SJSA1 (cell line): Measurements from ENCODE around the gene ADAM8. TPM values are rescaled to one million over a fixed set of nuclear protein-coding genes. Genes with fewer than 3 reads are reported as not detected.
A peak's percentile ranks its signal among the peaks of the same experiment; 100 is the strongest.

Experiments used
- DNase-seq, 2 experiments: peaks; one replicate each; pipeline ENCODE4 v3.0.0-alpha.2; 2015 to 2020; ENCODE audit warnings: low spot score in 2 of 2, low read depth in 1 of 2
- H3K27ac ChIP-seq: fragments of 250-450 bp; sonication (Bioruptor Pico); 2 replicates; pipeline ENCODE4 v1.5.1; 2020; ENCODE audit warnings: mild to moderate bottlenecking, moderate library complexity
- H3K27me3 ChIP-seq: fragments of 250-450 bp; sonication (Bioruptor Pico); replicated peaks from 2 replicates; pipeline ENCODE4 v1.5.1; 2020; ENCODE audit warnings: mild to moderate bottlenecking, moderate library complexity
- H3K36me3 ChIP-seq: fragments of 250-450 bp; sonication (Bioruptor Pico); 2 replicates; pipeline ENCODE4 v1.5.1; 2020; ENCODE audit warnings: mild to moderate bottlenecking
- H3K4me1 ChIP-seq: fragments of 250-450 bp; sonication (Bioruptor Pico); replicated peaks from 2 replicates; pipeline ENCODE4 v1.6.1; 2021; ENCODE audit warnings: mild to moderate bottlenecking
- H3K4me3 ChIP-seq: fragments of 250-450 bp; sonication (Bioruptor Pico); 2 replicates; pipeline ENCODE4 v1.5.1; 2020; ENCODE audit warnings: mild to moderate bottlenecking
- H3K9me3 ChIP-seq: fragments of 250-450 bp; sonication (Bioruptor Pico); replicated peaks from 2 replicates; pipeline ENCODE4 v1.5.1; 2020; ENCODE audit warnings: mild to moderate bottlenecking
- total RNA-seq: library from RNA; depleted of rRNA; stranded (reverse); fragments of >200 nt; shearing (Covaris generic); gene quantifications from 2 replicates; pipeline ENCODE4 v1.2.3, GENCODE V29; 2014

Gene ADAM8
- total RNA-seq, 1 experiment from 2014 or later = not detected

DNA sequence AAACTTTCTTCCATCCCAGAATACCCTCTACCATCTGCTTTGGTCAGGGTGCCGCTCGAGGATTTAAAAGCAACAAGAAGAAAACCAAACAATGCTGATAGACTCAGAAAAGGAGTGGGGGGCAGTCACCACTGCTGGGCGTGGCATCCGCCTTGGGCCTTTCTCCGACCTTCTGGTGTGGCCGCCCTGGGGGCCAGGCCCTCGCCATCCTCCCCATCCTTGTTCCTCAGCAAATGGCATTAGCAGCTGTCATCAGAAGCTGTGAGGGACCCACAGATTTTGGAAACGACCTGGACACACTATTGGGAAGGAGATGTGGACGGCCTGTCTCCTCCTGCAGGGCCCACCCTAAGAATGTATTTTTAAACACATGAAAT, 36.1 kb upstream of the ADAM8 start:
- H3K27ac ChIP-seq = no peak overlapping the region
- no peak for DNase-seq
- no peak overlapping the region for H3K4me3 ChIP-seq
- H3K4me1 ChIP-seq = no peaks in the 10 kb centered on the region; the same call in 1 of the 2 replicates
- no peaks in the 10 kb centered on the region for H3K9me3 ChIP-seq
- peaks cover 39% of the 10 kb centered on the region for H3K36me3 ChIP-seq
- no peaks in the 10 kb centered on the region for H3K27me3 ChIP-seq

DNA sequence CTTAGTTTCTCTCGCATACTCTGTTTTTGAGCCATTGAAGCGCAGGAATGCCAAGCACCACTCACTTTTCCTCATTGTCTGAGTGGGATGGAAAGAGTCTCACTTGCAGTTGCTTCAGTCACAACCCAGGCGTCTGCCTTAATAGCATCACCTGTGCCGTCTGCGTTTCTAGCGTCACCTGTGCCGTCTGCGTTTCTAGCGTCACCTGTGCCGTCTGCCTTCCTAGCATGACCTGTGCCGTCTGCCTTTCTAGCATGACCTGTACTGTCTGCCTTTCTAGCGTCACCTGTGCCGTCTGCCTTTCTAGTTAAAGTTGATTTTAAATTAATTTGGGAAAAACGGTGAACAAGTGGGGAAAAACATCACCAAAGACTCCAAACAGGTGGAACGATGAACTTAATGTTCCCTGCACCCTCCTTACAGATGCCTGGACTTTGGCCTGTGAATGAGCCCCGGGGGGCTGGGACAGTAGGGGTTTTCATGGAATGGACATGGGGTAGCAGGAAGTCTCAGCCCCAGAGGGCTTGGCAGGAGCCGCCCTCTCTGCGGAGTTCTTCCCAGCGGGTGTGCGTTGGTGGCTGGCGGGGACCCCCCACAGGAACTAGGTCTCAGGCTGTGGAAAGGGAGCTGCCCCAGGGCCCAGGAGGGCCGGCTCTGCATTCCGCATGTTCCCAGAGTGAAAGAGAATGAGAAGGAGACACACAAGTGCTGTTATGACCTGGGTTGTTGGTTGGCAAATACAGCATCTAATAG, 35.5 kb upstream of the ADAM8 start:
- Histone ChIP-seq H3K36me3 (peaks cover 41% of the 10 kb centered on the region), H3K9me3 (no peaks in the 10 kb centered on the region), H3K27ac (no peak overlapping the region), H3K4me3 (no peak overlapping the region), H3K4me1 (peaks cover 5% of the 10 kb centered on the region), H3K27me3 (no peaks in the 10 kb centered on the region)
- no peak for DNase-seq

DNA sequence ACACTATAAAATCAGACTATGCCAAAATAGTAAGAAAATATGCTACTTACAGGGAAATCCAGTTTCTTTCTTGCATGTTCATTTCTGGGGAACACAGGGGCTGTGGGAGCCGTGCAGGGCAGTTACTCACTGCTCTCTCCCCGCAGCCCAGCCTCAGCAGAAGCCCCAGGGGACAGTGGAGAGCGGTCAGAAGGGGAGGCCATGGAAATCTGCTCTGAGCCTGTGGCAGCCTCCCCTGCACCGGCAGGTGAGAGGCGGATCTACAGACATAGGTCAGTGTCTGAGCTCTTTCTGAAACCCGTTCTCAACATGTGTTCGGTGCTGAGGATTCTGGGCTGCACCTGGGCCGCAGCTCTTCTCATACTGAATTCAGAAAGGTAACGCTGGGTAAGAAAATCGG, 34.9 kb upstream of the ADAM8 start:
- peaks cover 45% of the 10 kb centered on the region for H3K36me3 ChIP-seq
- peaks cover 8% of the 10 kb centered on the region for H3K4me1 ChIP-seq
- H3K4me3 ChIP-seq = no peak overlapping the region
- DNase-seq = no peak
- no peak overlapping the region for H3K27ac ChIP-seq
- H3K27me3 ChIP-seq = no peaks in the 10 kb centered on the region
- H3K9me3 ChIP-seq = no peaks in the 10 kb centered on the region

DNA sequence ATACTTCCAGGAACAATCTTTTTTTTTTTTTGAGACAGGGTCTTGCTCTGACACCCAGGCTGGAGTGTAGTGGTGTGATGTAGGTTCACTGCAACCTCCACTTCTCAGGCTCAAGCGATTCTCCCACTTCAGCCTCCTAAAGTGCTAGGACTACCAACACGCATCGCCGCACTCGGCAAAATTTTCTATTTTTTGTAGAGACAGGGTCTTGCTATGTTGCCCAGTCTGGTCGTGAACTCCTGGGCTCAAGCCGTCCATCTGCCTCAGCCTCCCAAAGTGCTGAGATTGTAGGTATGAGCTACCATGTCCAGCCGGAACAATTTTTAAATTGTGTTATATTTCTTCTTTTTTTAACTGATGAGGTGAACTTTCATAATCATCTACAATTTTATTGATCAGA, 34.1 kb upstream of the ADAM8 start:
- H3K4me1 ChIP-seq = peaks cover 8% of the 10 kb centered on the region
- H3K27ac ChIP-seq = no peak overlapping the region
- no peaks in the 10 kb centered on the region for H3K27me3 ChIP-seq
- H3K36me3 ChIP-seq = peaks cover 45% of the 10 kb centered on the region
- DNase-seq = no peak
- H3K4me3 ChIP-seq = no peak overlapping the region
- no peaks in the 10 kb centered on the region for H3K9me3 ChIP-seq

DNA sequence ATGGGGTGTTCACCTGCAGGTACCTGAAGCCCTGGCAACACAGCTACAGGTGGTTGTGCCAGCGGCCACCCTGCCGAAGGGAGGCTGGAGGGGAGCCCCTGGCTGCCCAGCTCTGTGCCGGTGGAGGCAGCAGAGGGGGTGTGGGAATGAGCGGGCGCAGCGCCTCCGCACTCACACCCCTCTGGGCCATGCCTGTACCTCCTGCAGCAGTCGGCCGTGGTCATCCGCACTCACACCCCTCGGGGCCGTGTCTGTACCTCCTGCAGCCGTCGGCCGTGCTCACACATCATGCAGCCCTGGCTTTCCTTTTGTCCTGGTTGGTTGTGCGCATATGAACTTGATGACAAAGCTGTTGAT, 33.7 kb upstream of the ADAM8 start:
- Histone ChIP-seq H3K4me1 (peaks cover 8% of the 10 kb centered on the region), H3K4me3 (no peak overlapping the region), H3K36me3 (peaks cover 45% of the 10 kb centered on the region), H3K27ac (no peak overlapping the region), H3K9me3 (no peaks in the 10 kb centered on the region), H3K27me3 (no peaks in the 10 kb centered on the region)
- DNase-seq = no peak

DNA sequence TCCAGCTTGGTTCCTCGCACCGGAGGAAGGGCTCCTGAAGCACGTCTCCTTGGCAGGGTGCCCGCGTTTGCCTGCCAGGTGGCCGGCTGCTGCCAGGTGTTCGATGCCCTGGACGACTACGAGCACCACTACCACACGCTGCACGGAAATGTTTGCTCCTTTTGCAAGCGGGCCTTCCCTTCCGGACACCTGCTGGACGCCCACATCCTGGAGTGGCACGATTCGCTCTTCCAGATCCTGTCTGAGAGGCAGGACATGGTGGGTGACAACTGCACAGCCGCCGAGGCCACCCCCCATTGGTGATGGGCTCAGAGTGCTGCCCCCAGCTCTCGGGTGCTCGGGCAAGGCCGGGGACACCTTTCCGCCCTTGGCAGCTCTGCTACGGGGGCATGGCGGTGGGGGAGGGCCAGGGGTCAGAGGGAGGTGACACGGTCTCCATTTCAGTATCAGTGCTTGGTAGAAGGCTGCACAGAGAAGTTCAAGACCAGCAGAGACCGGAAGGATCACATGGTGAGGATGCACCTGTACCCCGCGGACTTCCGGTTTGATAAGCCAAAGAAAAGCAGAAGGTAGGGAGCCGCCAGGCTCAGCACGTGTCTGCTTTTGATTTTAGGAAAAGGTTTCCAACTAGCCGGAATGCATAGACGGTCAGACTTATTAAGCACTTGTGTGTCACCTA, 33.2 kb upstream of the ADAM8 start:
- H3K27ac ChIP-seq = no peak overlapping the region
- peaks cover 8% of the 10 kb centered on the region for H3K4me1 ChIP-seq

DNA sequence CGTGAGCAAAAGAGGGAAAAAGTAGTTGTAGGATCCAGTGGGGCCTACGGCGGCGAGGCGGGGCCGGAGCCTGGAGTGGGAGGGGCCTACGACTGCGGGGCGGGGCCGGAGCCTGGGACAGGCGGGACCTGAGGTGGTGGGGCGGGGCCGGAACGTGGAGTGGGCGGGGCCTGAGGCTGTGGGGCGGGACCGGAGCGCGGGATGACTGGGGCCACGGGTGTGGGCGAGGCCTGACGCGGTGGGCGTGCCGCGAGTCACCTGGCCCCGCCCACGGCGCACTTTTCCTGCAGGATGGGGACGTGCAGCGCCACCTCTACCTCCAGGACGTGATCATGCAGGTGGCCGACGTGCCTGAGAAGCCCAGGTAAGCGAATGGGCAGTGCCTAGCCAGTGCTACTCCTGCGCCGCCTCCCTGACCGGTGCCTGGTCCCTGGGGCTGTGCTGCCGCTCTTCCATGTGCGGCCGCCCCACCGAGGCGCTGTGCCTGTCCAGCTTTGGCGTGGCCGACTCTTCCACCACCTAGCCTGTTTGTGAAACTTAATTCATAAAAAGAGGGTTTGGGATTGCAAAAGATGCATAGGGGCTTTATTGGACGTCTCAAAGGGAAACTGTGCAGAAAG, 32.5 kb upstream of the ADAM8 start:
- Histone ChIP-seq H3K36me3 (peaks cover 45% of the 10 kb centered on the region), H3K4me1 (peaks cover 8% of the 10 kb centered on the region), H3K9me3 (no peaks in the 10 kb centered on the region), H3K4me3 (peak overlapping the region; percentile 98), H3K27me3 (no peaks in the 10 kb centered on the region), H3K27ac (peak overlapping the region; percentile 92)
- peak in 1 of 2 experiments; percentile 92 for DNase-seq

More for the DNA sequence above, 33.2 kb upstream of the ADAM8 start:
- Histone ChIP-seq H3K36me3 (peaks cover 45% of the 10 kb centered on the region), H3K9me3 (no peaks in the 10 kb centered on the region), H3K4me3 (no peak overlapping the region; the same call in 1 of the 2 replicates), H3K27me3 (no peaks in the 10 kb centered on the region)
- DNase-seq = no peak

DNA sequence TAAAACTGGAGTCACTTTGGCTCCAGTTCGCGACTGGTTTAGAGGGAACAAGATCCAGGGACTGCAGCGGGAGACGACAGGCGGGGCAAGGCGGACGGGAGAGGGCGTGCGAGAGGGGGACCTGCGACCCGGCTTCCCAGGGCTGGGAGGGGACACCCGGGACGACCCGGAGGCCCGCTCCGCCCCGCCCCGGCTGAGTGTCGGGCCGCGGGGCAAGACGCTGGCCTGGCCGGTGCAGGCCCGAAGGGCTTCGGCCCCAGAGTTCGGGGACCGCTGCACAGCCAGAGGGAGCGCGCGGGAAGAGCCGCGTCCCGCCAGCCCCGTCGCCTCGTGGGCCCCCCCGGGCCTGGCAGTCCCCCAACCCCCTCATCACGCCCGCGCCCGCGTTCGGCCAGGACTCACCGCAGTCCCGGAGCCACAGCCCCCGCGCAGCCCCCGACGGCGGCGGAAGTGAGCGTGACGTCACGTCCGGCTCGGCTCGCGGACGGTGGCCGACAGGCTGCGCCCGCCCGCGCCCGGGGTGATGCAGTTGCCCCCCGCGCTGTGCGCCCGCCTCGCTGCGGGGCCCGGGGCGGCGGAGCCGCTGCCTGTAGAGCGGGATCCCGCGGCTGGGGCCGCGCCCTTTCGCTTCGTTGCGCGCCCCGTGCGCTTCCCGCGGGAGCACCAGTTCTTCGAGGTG, 31.9 kb upstream of the ADAM8 start, which contains the start of the genes TUBGCP2 and ZNF511:
Gene TUBGCP2, minus strand, starts transcription at position 452 of the 679 bp plus-strand sequence. CDS start 5,931 bp downstream, outside the sequence.
Gene ZNF511, plus strand, starts transcription at position 494 of the 679 bp plus-strand sequence. Its CDS starts 30 bp downstream, at position 524.
- Histone ChIP-seq H3K27me3 (no peaks in the 10 kb centered on the region), H3K27ac (peak within 1 kb of the TSS; percentile 92), H3K9me3 (no peaks in the 10 kb centered on the region), H3K36me3 (peaks cover 50% of the 10 kb centered on the region), H3K4me1 (peaks cover 8% of the 10 kb centered on the region), H3K4me3 (peak within 1 kb of the TSS; percentile 98)
- DNase-seq = peak; percentile 86 to 92

DNA sequence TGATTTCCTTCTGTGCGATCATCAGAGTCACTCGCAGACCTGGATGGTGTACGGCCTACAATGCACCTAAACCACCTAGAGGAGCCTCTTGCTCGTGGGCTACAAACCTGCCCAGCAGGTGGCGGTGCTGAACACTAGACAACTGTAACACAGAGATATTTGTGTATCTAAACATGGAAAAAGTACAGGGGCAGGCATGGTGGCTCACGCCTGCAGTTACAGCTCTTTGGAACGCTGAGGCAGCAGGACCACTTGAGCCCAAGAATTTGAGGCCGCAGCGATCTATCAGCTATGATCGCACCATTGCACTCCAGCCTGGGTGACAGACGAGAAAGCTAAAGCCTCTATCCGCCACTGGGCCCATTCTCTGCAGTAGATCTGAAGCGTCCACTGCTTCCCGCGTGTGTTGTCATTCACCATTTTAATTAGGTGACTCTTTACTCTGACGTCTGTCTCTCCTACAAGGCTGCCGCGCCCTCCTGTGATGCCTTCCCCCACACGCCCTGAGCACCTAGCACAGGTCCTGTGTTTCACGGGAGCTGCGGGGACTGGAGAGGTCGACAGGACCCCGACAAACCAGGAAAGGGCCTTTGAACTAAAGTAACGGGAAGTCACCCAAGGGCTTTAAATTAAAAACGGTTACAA, 31.2 kb upstream of the ADAM8 start:
- Histone ChIP-seq H3K4me3 (peak overlapping the region; percentile 98), H3K27ac (peak overlapping the region; percentile 92), H3K36me3 (peaks cover 51% of the 10 kb centered on the region), H3K27me3 (no peaks in the 10 kb centered on the region), H3K4me1 (peaks cover 8% of the 10 kb centered on the region), H3K9me3 (no peaks in the 10 kb centered on the region)
- DNase-seq = peak; percentile 62 to 70

DNA sequence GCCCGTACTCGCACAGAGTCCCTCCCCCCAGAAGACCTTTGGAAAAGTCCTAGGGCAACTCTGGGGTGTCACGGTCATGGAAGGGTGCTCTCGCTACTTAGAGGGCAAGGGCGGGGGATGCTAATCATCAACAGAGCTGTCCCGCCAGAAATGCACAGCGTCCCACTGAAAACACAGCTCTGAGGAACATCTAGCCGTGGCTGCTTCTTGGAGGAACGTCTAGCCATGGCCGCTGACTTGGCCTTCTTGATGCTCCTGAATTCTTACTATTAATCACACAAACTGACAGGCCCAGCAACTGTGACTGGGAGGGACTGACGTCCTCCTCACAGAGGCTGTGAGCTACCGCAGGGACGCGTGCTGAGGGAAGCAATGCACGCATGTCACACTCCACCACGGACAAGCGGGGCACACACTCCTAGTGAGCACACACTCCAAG, 30.3 kb upstream of the ADAM8 start:
- H3K4me1 ChIP-seq = peaks cover 8% of the 10 kb centered on the region
- H3K9me3 ChIP-seq = no peaks in the 10 kb centered on the region
- H3K4me3 ChIP-seq = no peak overlapping the region
- H3K27ac ChIP-seq = no peak overlapping the region
- H3K27me3 ChIP-seq = no peaks in the 10 kb centered on the region
- H3K36me3 ChIP-seq = peaks cover 52% of the 10 kb centered on the region
- DNase-seq = no peak

DNA sequence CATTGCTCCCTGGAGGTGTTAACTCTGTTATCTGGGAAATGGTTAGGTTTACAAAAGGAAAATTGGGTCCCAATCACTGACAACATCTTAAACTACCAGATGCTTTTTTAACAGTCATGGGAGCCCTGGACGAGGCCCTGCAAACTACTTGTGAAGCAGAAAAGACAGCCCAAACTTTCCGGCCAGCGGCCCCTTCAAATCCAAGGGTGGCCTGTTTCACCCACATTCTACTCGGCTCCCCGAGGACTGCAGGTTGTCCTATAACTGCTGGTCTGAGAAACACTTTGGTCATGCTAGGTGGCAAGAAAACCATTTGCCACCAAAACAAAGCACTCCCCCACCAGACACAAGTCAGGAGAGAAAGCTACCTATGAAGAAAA, 29.4 kb upstream of the ADAM8 start:
- Histone ChIP-seq H3K36me3 (peaks cover 55% of the 10 kb centered on the region), H3K9me3 (no peaks in the 10 kb centered on the region), H3K4me1 (peaks cover 8% of the 10 kb centered on the region), H3K27me3 (no peaks in the 10 kb centered on the region), H3K27ac (no peak overlapping the region), H3K4me3 (no peak overlapping the region)
- no peak for DNase-seq

DNA sequence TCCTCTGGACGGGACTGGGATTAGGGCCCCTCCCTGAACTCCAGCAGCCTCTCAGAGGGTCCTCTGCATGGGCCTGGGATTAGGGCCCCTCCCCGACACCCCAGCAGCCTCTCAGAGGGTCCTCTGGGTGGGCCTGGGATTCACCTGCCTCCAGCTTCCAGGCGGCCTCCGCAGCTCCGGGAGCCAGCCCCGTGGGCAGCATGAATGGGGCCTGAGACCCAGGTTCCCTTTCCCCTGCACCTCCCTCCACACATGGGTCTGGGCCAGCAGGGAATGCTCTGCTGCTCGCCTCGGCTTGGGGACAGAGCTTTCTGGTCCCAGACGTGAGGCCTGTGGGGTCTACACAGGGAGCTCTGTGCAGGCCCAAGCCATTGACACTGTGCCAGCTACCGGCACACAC, 26.5 kb upstream of the ADAM8 start:
- Histone ChIP-seq H3K4me3 (no peak overlapping the region), H3K4me1 (peaks cover 8% of the 10 kb centered on the region), H3K27me3 (no peaks in the 10 kb centered on the region), H3K9me3 (no peaks in the 10 kb centered on the region), H3K27ac (no peak overlapping the region), H3K36me3 (peaks cover 55% of the 10 kb centered on the region)
- no peak for DNase-seq

DNA sequence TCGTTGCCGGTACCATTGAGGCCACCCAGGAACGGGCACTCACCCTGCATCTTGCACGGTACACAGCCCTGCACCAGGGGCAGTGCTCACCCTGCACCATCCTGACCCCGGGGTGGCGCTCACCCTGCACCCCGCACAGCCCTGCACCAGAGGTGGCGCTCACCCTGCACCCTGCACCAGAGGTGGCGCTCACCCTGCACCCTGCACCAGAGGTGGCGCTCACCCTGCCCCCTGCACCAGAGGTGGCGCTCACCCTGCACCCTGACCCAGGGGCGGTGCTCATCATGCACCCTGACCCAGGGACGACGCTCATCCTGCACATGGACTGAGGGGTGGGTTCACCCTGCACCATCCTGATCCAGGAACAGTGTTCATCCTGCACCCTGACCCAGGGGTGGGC, 25.6 kb upstream of the ADAM8 start:
- DNase-seq = no peak
- Histone ChIP-seq H3K27me3 (no peaks in the 10 kb centered on the region), H3K9me3 (no peaks in the 10 kb centered on the region), H3K4me1 (peaks cover 3% of the 10 kb centered on the region), H3K36me3 (peaks cover 60% of the 10 kb centered on the region), H3K4me3 (no peak overlapping the region), H3K27ac (no peak overlapping the region)
